ENCODE data around the gene DNAJC21.

Gene DNAJC21

DNA sequence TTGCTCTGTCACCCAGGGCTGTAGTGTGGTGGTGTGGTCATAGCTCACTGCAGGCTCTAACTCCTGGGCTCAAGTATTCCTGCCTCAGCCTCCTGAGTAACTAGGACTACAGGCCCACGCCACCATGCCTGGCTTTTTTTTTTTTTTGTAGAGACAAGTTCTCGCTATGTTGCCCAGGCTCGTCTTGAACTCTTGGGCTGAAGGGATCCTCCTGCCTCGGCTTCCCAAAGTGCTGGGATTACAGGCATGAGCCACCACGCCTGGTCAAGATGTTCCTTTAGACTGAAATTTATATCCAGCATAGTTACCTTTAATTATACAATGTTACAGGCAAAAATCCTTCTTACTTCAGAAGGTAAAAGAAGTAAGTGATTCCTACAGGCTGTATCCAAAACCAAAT, 1.6 kb upstream of the DNAJC21 start:
- TF ChIP-seq, protein P1, sequence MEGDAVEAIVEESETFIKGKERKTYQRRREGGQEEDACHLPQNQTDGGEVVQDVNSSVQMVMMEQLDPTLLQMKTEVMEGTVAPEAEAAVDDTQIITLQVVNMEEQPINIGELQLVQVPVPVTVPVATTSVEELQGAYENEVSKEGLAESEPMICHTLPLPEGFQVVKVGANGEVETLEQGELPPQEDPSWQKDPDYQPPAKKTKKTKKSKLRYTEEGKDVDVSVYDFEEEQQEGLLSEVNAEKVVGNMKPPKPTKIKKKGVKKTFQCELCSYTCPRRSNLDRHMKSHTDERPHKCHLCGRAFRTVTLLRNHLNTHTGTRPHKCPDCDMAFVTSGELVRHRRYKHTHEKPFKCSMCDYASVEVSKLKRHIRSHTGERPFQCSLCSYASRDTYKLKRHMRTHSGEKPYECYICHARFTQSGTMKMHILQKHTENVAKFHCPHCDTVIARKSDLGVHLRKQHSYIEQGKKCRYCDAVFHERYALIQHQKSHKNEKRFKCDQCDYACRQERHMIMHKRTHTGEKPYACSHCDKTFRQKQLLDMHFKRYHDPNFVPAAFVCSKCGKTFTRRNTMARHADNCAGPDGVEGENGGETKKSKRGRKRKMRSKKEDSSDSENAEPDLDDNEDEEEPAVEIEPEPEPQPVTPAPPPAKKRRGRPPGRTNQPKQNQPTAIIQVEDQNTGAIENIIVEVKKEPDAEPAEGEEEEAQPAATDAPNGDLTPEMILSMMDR (IDR thresholded peaks at IDR 0.05; ENCODE audit: low read length): no peak
- no peak for TF ChIP-seq EZH2 (IDR thresholded peaks at IDR 0.05; ENCODE audit: borderline replicate concordance, low read length)
- Histone ChIP-seq H3K27me3 (ENCODE audit: insufficient read depth, low read length) (no peaks in the 10 kb centered on the region), H3K4me2 (ENCODE audit: low read length) (no peak overlapping the region), H3K9me3 (ENCODE audit: low read length) (no peaks in the 10 kb centered on the region), H3K9me2 (ENCODE audit: low read depth, low read length) (no peaks in the 10 kb centered on the region), H3K4me1 (ENCODE audit: insufficient read depth, low read length, severe bottlenecking) (peaks cover 24% of the 10 kb centered on the region), H4K20me1 (ENCODE audit: insufficient read depth, low read length) (no peaks in the 10 kb centered on the region), H3K4me3 (ENCODE audit: low read depth, low read length, poor library complexity, severe bottlenecking) (no peak overlapping the region), H3K36me3 (ENCODE audit: insufficient read depth, low read length) (peaks cover 51% of the 10 kb centered on the region), H3F3A (ENCODE audit: insufficient read depth, low read length) (no peaks in the 10 kb centered on the region), H3K9ac (ENCODE audit: low read length) (no peak overlapping the region), H3K79me2 (ENCODE audit: insufficient read depth, low read length) (peaks cover 28% of the 10 kb centered on the region), H2AFZ (ENCODE audit: low read length) (no peak overlapping the region), H3K27ac (ENCODE audit: low read depth, low read length, poor library complexity, severe bottlenecking) (peak overlapping the region; percentile 23)

DNA sequence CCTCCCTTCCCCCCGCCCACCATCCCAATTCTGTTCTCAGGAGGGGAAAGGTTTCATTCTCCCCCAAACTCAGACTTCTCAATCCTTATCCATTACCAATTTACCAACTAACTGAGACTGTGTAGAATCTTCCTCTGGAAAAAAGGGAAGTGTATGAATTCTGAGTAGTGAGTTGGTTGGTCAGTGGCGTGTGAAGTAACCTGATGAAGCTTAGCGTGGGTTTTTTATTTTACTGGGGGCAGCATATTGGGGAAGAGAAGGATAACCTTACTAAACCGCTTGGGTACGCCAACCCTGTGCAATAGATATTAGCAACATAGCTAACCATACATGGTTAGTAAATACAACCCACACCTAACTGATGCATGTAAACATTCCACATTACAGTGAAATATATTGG, 1.1 kb upstream of the DNAJC21 start:
- H3K9ac ChIP-seq (ENCODE audit: low read length): no peak overlapping the region
- H3F3A ChIP-seq (ENCODE audit: insufficient read depth, low read length): no peaks in the 10 kb centered on the region
- no peaks in the 10 kb centered on the region for H3K27me3 ChIP-seq (ENCODE audit: insufficient read depth, low read length)
- no peaks in the 10 kb centered on the region for H3K9me2 ChIP-seq (ENCODE audit: low read depth, low read length)
- peak overlapping the region; percentile 59; the same call in 1 of the 2 replicates for H3K4me2 ChIP-seq (ENCODE audit: low read length)
- no peak overlapping the region for H2AFZ ChIP-seq (ENCODE audit: low read length)
- no peaks in the 10 kb centered on the region for H3K9me3 ChIP-seq (ENCODE audit: low read length)
- peaks cover 33% of the 10 kb centered on the region for H3K79me2 ChIP-seq (ENCODE audit: insufficient read depth, low read length)
- peak overlapping the region; percentile 23 for H3K27ac ChIP-seq (ENCODE audit: low read depth, low read length, poor library complexity, severe bottlenecking)
- peak overlapping the region; percentile 53 for H3K4me3 ChIP-seq (ENCODE audit: low read depth, low read length, poor library complexity, severe bottlenecking)
- TF ChIP-seq, protein P1 (IDR thresholded peaks at IDR 0.05; ENCODE audit: low read length): no peak
- TF ChIP-seq EZH2 (IDR thresholded peaks at IDR 0.05; ENCODE audit: borderline replicate concordance, low read length): no peak
- peaks cover 46% of the 10 kb centered on the region for H3K36me3 ChIP-seq (ENCODE audit: insufficient read depth, low read length)
- H4K20me1 ChIP-seq (ENCODE audit: insufficient read depth, low read length): no peaks in the 10 kb centered on the region
- peaks cover 24% of the 10 kb centered on the region for H3K4me1 ChIP-seq (ENCODE audit: insufficient read depth, low read length, severe bottlenecking)

DNA sequence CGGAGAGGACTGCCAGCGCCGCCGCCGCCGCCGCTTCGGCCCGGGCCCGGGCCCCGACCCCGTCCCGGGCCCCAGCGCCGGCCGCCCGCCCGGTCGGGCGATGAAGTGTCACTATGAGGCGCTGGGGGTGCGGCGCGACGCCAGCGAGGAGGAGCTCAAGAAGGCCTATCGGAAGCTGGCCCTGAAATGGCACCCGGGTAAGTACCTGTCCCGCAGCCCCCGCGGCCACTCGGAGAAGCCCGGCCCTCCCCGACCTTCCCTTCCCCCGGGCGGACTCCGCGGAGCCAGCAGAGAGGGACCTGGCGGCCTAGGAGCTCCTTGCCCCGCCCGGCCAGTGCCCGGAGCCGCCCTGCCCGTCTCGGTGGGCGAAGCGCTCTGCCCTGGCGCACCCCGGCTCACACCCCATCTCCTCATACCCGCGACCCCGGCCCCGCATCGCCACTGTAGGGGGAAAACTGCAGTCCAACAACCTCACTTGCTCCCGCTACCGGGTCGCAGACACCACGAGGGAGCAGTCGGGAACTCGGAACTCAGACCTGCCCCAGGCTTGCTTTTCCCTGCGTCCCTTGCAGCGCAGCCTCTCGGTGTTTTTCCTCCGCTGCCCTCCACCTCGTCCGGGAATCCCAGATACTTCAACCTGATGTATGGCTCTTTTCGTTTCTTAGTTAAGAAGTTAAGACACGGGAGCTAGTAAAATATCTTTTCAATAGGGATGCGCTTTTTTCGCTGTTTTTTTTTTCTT, 532 bp downstream of the DNAJC21 start:
- H3K27ac ChIP-seq (ENCODE audit: low read depth, low read length, poor library complexity, severe bottlenecking): peak overlapping the region; percentile 48
- peak overlapping the region; percentile 92 for H3K4me2 ChIP-seq (ENCODE audit: low read length)
- H3K27me3 ChIP-seq (ENCODE audit: insufficient read depth, low read length): no peaks in the 10 kb centered on the region
- no peak overlapping the region for H2AFZ ChIP-seq (ENCODE audit: low read length)
- H3K79me2 ChIP-seq (ENCODE audit: insufficient read depth, low read length): peaks cover 39% of the 10 kb centered on the region
- peaks cover 24% of the 10 kb centered on the region for H3K4me1 ChIP-seq (ENCODE audit: insufficient read depth, low read length, severe bottlenecking)
- no peaks in the 10 kb centered on the region for H4K20me1 ChIP-seq (ENCODE audit: insufficient read depth, low read length)
- H3K9ac ChIP-seq (ENCODE audit: low read length): peak overlapping the region; percentile 97
- peaks cover 40% of the 10 kb centered on the region for H3K36me3 ChIP-seq (ENCODE audit: insufficient read depth, low read length)
- H3K4me3 ChIP-seq (ENCODE audit: low read depth, low read length, poor library complexity, severe bottlenecking): peak overlapping the region; percentile 98
- TF ChIP-seq, protein P1 (IDR thresholded peaks at IDR 0.05; ENCODE audit: low read length): no peak
- TF ChIP-seq EZH2 (IDR thresholded peaks at IDR 0.05; ENCODE audit: borderline replicate concordance, low read length): no peak
- no peaks in the 10 kb centered on the region for H3K9me3 ChIP-seq (ENCODE audit: low read length)
- no peaks in the 10 kb centered on the region for H3K9me2 ChIP-seq (ENCODE audit: low read depth, low read length)
- H3F3A ChIP-seq (ENCODE audit: insufficient read depth, low read length): no peaks in the 10 kb centered on the region
